Keratinocyte (primary cell): Measurements from ENCODE around the gene FBN2.

Source experiments
- EZH2 ChIP-seq: IDR thresholded peaks from one replicate; pipeline ENCODE4 v1.6.1; 2012; ENCODE audit warnings: inconsistent platforms, mild to moderate bottlenecking, low read length, moderate library complexity
- TF ChIP-seq, protein P1 (sequence below), 3 experiments: IDR thresholded peaks in 1 of 3; conservative IDR thresholded peaks in 1 of 3; optimal IDR thresholded peaks in 1 of 3; 2 replicates in 2 of 3; 3 replicates in 1 of 3; pipeline versions ENCODE3 to v1.5.1; 2011; ENCODE audit warnings: low read length in 3 of 3, mild to moderate bottlenecking in 3 of 3, moderate library complexity in 2 of 3, control low read depth in 1 of 3, inconsistent platforms in 1 of 3; ENCODE audit not compliant: insufficient read depth in 2 of 3; ENCODE audit errors: extremely low read depth in 1 of 3

- TF ChIP-seq, protein P1, sequence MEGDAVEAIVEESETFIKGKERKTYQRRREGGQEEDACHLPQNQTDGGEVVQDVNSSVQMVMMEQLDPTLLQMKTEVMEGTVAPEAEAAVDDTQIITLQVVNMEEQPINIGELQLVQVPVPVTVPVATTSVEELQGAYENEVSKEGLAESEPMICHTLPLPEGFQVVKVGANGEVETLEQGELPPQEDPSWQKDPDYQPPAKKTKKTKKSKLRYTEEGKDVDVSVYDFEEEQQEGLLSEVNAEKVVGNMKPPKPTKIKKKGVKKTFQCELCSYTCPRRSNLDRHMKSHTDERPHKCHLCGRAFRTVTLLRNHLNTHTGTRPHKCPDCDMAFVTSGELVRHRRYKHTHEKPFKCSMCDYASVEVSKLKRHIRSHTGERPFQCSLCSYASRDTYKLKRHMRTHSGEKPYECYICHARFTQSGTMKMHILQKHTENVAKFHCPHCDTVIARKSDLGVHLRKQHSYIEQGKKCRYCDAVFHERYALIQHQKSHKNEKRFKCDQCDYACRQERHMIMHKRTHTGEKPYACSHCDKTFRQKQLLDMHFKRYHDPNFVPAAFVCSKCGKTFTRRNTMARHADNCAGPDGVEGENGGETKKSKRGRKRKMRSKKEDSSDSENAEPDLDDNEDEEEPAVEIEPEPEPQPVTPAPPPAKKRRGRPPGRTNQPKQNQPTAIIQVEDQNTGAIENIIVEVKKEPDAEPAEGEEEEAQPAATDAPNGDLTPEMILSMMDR (optimal IDR thresholded peaks at IDR 0.05 in 1 of 3, IDR thresholded peaks at IDR 0.05 in 1 of 3, conservative IDR thresholded peaks at IDR 0.05 in 1 of 3; ENCODE audit: extremely low read depth in 1 of 3, insufficient read depth in 2 of 3, low read length in 3 of 3), result no peak
- no peak for TF ChIP-seq EZH2
These were observed 96.1 kb downstream of the FBN2 start for GRCh38 chr5:128441941-128442350.
